ENCODE results near the gene P2RY2. TPM values are rescaled to one million over a fixed set of nuclear protein-coding genes. Genes with fewer than 3 reads are reported as not detected.

Gene P2RY2
- total RNA-seq, 1 donor from 2014 or later: 6.5 TPM

DNA sequence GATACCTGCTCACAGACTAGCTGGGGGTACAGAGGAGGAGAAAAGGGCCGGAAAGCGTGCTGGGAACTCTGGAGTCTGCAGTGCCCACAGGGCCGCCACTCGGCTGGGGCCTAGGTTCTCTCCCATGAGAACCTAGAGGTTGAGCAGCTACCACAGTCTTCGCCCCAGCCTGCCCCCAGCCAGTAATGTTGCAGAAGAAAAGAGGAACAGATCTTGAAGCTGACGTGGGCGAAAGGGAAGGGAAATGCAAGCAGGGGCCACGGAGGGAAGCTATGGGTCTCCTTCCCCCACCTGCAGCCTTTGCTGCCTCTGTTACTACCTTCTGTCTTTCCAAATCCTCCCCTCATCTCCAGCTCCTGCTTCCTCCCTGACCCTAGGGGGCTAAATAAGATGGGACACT lies 28.8 kb upstream of the P2RY2 start:
- TF ChIP-seq, protein P1, sequence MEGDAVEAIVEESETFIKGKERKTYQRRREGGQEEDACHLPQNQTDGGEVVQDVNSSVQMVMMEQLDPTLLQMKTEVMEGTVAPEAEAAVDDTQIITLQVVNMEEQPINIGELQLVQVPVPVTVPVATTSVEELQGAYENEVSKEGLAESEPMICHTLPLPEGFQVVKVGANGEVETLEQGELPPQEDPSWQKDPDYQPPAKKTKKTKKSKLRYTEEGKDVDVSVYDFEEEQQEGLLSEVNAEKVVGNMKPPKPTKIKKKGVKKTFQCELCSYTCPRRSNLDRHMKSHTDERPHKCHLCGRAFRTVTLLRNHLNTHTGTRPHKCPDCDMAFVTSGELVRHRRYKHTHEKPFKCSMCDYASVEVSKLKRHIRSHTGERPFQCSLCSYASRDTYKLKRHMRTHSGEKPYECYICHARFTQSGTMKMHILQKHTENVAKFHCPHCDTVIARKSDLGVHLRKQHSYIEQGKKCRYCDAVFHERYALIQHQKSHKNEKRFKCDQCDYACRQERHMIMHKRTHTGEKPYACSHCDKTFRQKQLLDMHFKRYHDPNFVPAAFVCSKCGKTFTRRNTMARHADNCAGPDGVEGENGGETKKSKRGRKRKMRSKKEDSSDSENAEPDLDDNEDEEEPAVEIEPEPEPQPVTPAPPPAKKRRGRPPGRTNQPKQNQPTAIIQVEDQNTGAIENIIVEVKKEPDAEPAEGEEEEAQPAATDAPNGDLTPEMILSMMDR (IDR thresholded peaks at IDR 0.05): no peak
- peak; percentile 11 to 48 for ATAC-seq
- peak; percentile 70 for DNase-seq

GRCh38 chr11:73189723-73190556 lies 28.1 kb upstream of the P2RY2 start:
- ATAC-seq (no peak), DNase-seq (no peak)
- Histone ChIP-seq H3K4me1 (peaks cover 21% of the 10 kb centered on the region), H3K27ac (peak overlapping the region; percentile 31), H3K9me3 (no peaks in the 10 kb centered on the region), H3K27me3 (ENCODE audit: low read depth) (no peaks in the 10 kb centered on the region), H3K4me3 (no peak overlapping the region), H3K36me3 (no peaks in the 10 kb centered on the region)
- TF ChIP-seq, protein P1 (IDR thresholded peaks at IDR 0.05): no peak
- intact Hi-C loops (cut with DNase I): no loop called here

More for the DNA sequence above, 28.8 kb upstream of the P2RY2 start:
- Histone ChIP-seq H3K36me3 (no peaks in the 10 kb centered on the region), H3K27me3 (ENCODE audit: low read depth) (no peaks in the 10 kb centered on the region), H3K27ac (peak overlapping the region; percentile 31), H3K4me3 (no peak overlapping the region), H3K9me3 (no peaks in the 10 kb centered on the region), H3K4me1 (peaks cover 21% of the 10 kb centered on the region)
- intact Hi-C loops (cut with DNase I): no loop called here

- no peak overlapping the region for H3K4me3 ChIP-seq
- peaks cover 19% of the 10 kb centered on the region for H3K4me1 ChIP-seq
- intact Hi-C loops (cut with DNase I): no loop called here
- H3K36me3 ChIP-seq: no peaks in the 10 kb centered on the region
- DNase-seq (no peak), ATAC-seq (no peak)
- H3K27me3 ChIP-seq (ENCODE audit: low read depth): no peaks in the 10 kb centered on the region
- TF ChIP-seq, protein P1 (IDR thresholded peaks at IDR 0.05): no peak
- no peak overlapping the region for H3K27ac ChIP-seq
- H3K9me3 ChIP-seq: no peaks in the 10 kb centered on the region
Measured at GRCh38 chr11:73190557-73190885, 27.6 kb upstream of the P2RY2 start.

- TF ChIP-seq, protein P1 (IDR thresholded peaks at IDR 0.05): no peak
- no peaks in the 10 kb centered on the region for H3K9me3 ChIP-seq
- H3K4me3 ChIP-seq: no peak overlapping the region
- H3K36me3 ChIP-seq: no peaks in the 10 kb centered on the region
- H3K27me3 ChIP-seq (ENCODE audit: low read depth): no peaks in the 10 kb centered on the region
- DNase-seq: no peak
- peaks cover 12% of the 10 kb centered on the region for H3K4me1 ChIP-seq
- ATAC-seq: no peak
- intact Hi-C loops (cut with DNase I): no loop called here
- H3K27ac ChIP-seq: no peak overlapping the region
Measured at GRCh38 chr11:73191151-73191550, 26.9 kb upstream of the P2RY2 start.

- Histone ChIP-seq H3K4me1 (peaks cover 7% of the 10 kb centered on the region), H3K27ac (no peak overlapping the region), H3K27me3 (ENCODE audit: low read depth) (no peaks in the 10 kb centered on the region), H3K4me3 (no peak overlapping the region), H3K9me3 (no peaks in the 10 kb centered on the region), H3K36me3 (no peaks in the 10 kb centered on the region)
- ATAC-seq (peak; percentile 62 to 85), DNase-seq (peak; percentile 59)
- TF ChIP-seq, protein P1 (IDR thresholded peaks at IDR 0.05): no peak
- intact Hi-C loops (cut with DNase I): no loop called here
Measured at GRCh38 chr11:73192272-73192671, 25.8 kb upstream of the P2RY2 start.

All from lower lobe of right lung (tissue), 2 donors.